HepG2 (cell line): Measurements from ENCODE around the gene S100A6.

Experiments
- CBX1 ChIP-seq: IDR thresholded peaks from one replicate; pipeline ENCODE4 v1.6.1; 2016; ENCODE audit warnings: antibody characterized with exemption, low read depth
- CTCF ChIP-seq: sonication (generic); formaldehyde crosslinking; IDR thresholded peaks from 2 replicates; pipeline ENCODE4 v1.5.0; 2020; ENCODE audit warnings: mild to moderate bottlenecking, missing genetic modification reagents, moderate library complexity
- EZH2 ChIP-seq: conservative IDR thresholded peaks from 2 replicates; pipeline ENCODE4 v1.6.1; 2012; ENCODE audit warnings: mild to moderate bottlenecking, low read depth, low read length, moderate library complexity
- TF ChIP-seq, protein P1 (sequence below): sonication (generic); formaldehyde crosslinking; IDR thresholded peaks from 2 replicates; pipeline ENCODE4 v1.4.0; 2020; ENCODE audit warnings: missing genetic modification reagents

GRCh38 chr1:153541641-153542590 is 6.1 kb upstream of the S100A6 start:
- no peak for TF ChIP-seq EZH2
- TF ChIP-seq CTCF (CRISPR knock-in tag) = no peak
- no peak for TF ChIP-seq CBX1
- TF ChIP-seq, protein P1, sequence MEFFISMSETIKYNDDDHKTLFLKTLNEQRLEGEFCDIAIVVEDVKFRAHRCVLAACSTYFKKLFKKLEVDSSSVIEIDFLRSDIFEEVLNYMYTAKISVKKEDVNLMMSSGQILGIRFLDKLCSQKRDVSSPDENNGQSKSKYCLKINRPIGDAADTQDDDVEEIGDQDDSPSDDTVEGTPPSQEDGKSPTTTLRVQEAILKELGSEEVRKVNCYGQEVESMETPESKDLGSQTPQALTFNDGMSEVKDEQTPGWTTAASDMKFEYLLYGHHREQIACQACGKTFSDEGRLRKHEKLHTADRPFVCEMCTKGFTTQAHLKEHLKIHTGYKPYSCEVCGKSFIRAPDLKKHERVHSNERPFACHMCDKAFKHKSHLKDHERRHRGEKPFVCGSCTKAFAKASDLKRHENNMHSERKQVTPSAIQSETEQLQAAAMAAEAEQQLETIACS (CRISPR knock-in tag) = no peak
